Adrenal gland (tissue), 5 donors: Measurements from ENCODE around the gene HIPK2.

Experiments
- POLR2A ChIP-seq, 2 donors: fragments of 450-650 bp; IDR thresholded peaks; one replicate each; pipeline ENCODE4 v1.6.1; 2017; ENCODE audit warnings: antibody characterized with exemption in 2 of 2, mild to moderate bottlenecking in 2 of 2, moderate library complexity in 1 of 2
- TF ChIP-seq, protein P1 (sequence below), 6 experiments: fragments of 450-650 bp in 4 of 6; fragments of 200-600 bp in 2 of 6; sonication (generic) in 1 of 6; IDR thresholded peaks; 1 replicate in 5 of 6; 2 replicates in 1 of 6; pipeline versions ENCODE4 v1.5.1 to v1.8.0; 2016 to 2021; ENCODE audit warnings: antibody characterized with exemption in 6 of 6, mild to moderate bottlenecking in 2 of 6, moderate library complexity in 1 of 6
- donor health status: DM: no; HTN: no; CAD: no.

DNA sequence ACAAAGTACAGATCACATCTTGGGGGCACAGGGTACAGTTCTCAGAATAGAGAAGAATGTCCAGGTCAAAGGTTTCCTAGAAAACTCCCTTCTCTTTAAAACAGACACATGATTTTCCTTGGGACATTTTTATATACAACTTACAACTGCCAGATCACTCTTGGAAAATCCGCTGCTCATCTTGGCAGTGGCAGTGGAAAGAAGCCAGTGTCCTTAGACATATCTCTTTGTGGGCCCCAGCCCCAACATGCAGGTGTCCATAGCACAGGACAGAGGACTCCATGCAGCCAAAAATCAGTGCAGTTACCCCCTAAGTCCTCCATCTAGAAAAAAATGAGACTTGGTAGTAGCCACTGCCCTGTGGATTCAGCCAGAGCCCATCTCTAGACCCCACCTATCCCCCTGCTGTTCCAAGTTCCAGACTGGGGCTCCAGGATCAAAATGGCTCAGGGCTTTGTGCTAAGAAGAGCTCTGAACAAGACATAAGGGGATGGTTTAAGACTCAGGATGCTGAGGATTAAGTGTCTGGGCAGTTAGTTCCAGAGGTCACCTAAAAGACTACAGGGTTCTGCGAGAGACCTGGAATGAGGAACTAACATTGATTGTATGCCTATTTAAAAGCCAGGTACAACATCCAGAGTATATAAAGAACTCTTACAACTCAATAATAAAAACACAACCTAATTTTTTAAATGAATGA is 34.4 kb downstream of the HIPK2 start:
- no peak for TF ChIP-seq POLR2A (IDR thresholded peaks at IDR 0.05)
- TF ChIP-seq, protein P1, sequence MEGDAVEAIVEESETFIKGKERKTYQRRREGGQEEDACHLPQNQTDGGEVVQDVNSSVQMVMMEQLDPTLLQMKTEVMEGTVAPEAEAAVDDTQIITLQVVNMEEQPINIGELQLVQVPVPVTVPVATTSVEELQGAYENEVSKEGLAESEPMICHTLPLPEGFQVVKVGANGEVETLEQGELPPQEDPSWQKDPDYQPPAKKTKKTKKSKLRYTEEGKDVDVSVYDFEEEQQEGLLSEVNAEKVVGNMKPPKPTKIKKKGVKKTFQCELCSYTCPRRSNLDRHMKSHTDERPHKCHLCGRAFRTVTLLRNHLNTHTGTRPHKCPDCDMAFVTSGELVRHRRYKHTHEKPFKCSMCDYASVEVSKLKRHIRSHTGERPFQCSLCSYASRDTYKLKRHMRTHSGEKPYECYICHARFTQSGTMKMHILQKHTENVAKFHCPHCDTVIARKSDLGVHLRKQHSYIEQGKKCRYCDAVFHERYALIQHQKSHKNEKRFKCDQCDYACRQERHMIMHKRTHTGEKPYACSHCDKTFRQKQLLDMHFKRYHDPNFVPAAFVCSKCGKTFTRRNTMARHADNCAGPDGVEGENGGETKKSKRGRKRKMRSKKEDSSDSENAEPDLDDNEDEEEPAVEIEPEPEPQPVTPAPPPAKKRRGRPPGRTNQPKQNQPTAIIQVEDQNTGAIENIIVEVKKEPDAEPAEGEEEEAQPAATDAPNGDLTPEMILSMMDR (IDR thresholded peaks at IDR 0.05), result no peak
